IMR-90 (cell line): ENCODE results near the gene AOPEP. TPM values are rescaled to one million over a fixed set of nuclear protein-coding genes. Genes with fewer than 3 reads are reported as not detected.

Experiments
- ATAC-seq: fragments of 200-7000 bp; cut with Tn5 transposase; 2 replicates; pipeline ENCODE4 v1.9.1; 2020; ENCODE audit warnings: low read depth, mild to moderate bottlenecking, moderate library complexity
- BruUV-seq: library from RNA; stranded (reverse); fragments of 400-500 nt; replicated peaks from 2 replicates; lab custom pipeline; 2021; lab: Mats Ljungman, UMichigan
- CTCF ChIA-PET: fragments of 300-600 bp; formaldehyde crosslinking; extraction: SDS; loops from one replicate; lab custom pipeline; 2021; ENCODE audit warnings: antibody characterized with exemption; lab: Yijun Ruan, JAX
- POLR2A ChIA-PET: fragments of 300-600 bp; sonication (Branson Sonifier 250); formaldehyde crosslinking; loops from one replicate; lab custom pipeline; 2022; ENCODE audit warnings: antibody characterized with exemption; ENCODE audit not compliant: unreplicated experiment; lab: Charles Lee
- DNase-seq: peaks from one replicate; pipeline ENCODE4 v3.0.0; 2013
- H2AFZ ChIP-seq: replicated peaks from 2 replicates; pipeline ENCODE3; 2013; ENCODE audit warnings: low read length, mild to moderate bottlenecking; ENCODE audit not compliant: poor library complexity
- H2AK5ac ChIP-seq: 2 replicates; pipeline ENCODE4 v1.6.1; 2013; ENCODE audit warnings: low read depth, low read length, inconsistent platforms
- H2AK9ac ChIP-seq: replicated peaks from 2 replicates; pipeline ENCODE3; 2013; ENCODE audit warnings: mild to moderate bottlenecking, low read depth, low read length, moderate library complexity; ENCODE audit not compliant: poor library complexity
- H2BK120ac ChIP-seq: 2 replicates; pipeline ENCODE4 v1.6.1; 2013; ENCODE audit warnings: low read depth, low read length, inconsistent platforms
- H2BK15ac ChIP-seq: 3 replicates; pipeline ENCODE4 v1.6.1; 2013; ENCODE audit warnings: low read depth, low read length, inconsistent platforms
- H2BK20ac ChIP-seq: 2 replicates; pipeline ENCODE4 v1.6.1; 2013; ENCODE audit warnings: low read depth, mild to moderate bottlenecking, inconsistent platforms, low read length, moderate library complexity
- H2BK5ac ChIP-seq: 2 replicates; pipeline ENCODE4 v1.6.1; 2013; ENCODE audit warnings: mild to moderate bottlenecking, low read depth, low read length, inconsistent platforms; ENCODE audit not compliant: poor library complexity, severe bottlenecking
- H3K14ac ChIP-seq: replicated peaks from 2 replicates; pipeline ENCODE4 v1.6.1; 2013; ENCODE audit warnings: low read depth, low read length, inconsistent platforms
- H3K18ac ChIP-seq: 2 replicates; pipeline ENCODE4 v1.6.1; 2013; ENCODE audit warnings: low read depth, low read length, control low read depth
- H3K23ac ChIP-seq: 2 replicates; pipeline ENCODE4 v1.6.1; 2013; ENCODE audit warnings: low read depth, low read length, inconsistent platforms
- H3K27ac ChIP-seq: 2 replicates; pipeline ENCODE4 v1.5.1; 2013; ENCODE audit warnings: mild to moderate bottlenecking, control low read depth, low read length; ENCODE audit not compliant: insufficient read depth
- H3K27me3 ChIP-seq: 2 replicates; pipeline ENCODE4 v1.6.1; 2013; ENCODE audit warnings: low read length; ENCODE audit not compliant: control insufficient read depth, insufficient read depth
- H3K36me3 ChIP-seq: 2 replicates; pipeline ENCODE4 v1.6.1; 2013; ENCODE audit warnings: low read length, mixed read lengths; ENCODE audit not compliant: control insufficient read depth, insufficient read depth
- H3K4ac ChIP-seq: 2 replicates; pipeline ENCODE4 v1.6.1; 2013; ENCODE audit warnings: low read depth, low read length, inconsistent platforms
- H3K4me1 ChIP-seq: 2 replicates; pipeline ENCODE4 v1.6.1; 2013; ENCODE audit warnings: low read length, mixed read lengths; ENCODE audit not compliant: control insufficient read depth, insufficient read depth
- H3K4me2 ChIP-seq: 2 replicates; pipeline ENCODE4 v1.6.1; 2013; ENCODE audit warnings: low read depth, mild to moderate bottlenecking, control low read depth, low read length, moderate library complexity
- H3K4me3 ChIP-seq: 2 replicates; pipeline ENCODE4 v1.5.1; 2013; ENCODE audit warnings: low read depth, mild to moderate bottlenecking, control low read depth, low read length, moderate library complexity; ENCODE audit not compliant: insufficient read depth
- H3K56ac ChIP-seq: 2 replicates; pipeline ENCODE4 v1.6.1; 2013; ENCODE audit warnings: low read length, inconsistent platforms; ENCODE audit not compliant: insufficient read depth; ENCODE audit errors: extremely low read depth
- H3K79me1 ChIP-seq, 2 experiments: 2 replicates each; pipeline ENCODE4 v1.6.1; 2013; ENCODE audit warnings: low read length in 2 of 2, inconsistent platforms in 1 of 2, low read depth in 1 of 2
- H3K9ac ChIP-seq: 2 replicates; pipeline ENCODE4 v1.6.1; 2013; ENCODE audit warnings: low read depth, low read length, control low read depth
- H3K9me1 ChIP-seq: 2 replicates; pipeline ENCODE4 v1.6.1; 2013; ENCODE audit warnings: low read length, inconsistent platforms; ENCODE audit not compliant: insufficient read depth
- H3K9me3 ChIP-seq: 2 replicates; pipeline ENCODE4 v1.6.1; 2013; ENCODE audit warnings: low read length; ENCODE audit not compliant: control insufficient read depth, insufficient read depth
- H4K20me1 ChIP-seq: 2 replicates; pipeline ENCODE4 v1.6.1; 2013; ENCODE audit warnings: low read length, inconsistent platforms; ENCODE audit not compliant: insufficient read depth
- H4K5ac ChIP-seq: 2 replicates; pipeline ENCODE4 v1.6.1; 2013; ENCODE audit warnings: mild to moderate bottlenecking, low read depth, low read length, control low read depth
- H4K8ac ChIP-seq, 2 experiments: 2 replicates each; pipeline ENCODE4 v1.6.1; 2013; ENCODE audit warnings: low read depth in 2 of 2, low read length in 2 of 2, control low read depth in 1 of 2, inconsistent platforms in 1 of 2
- H4K91ac ChIP-seq: 2 replicates; pipeline ENCODE4 v1.6.1; 2013; ENCODE audit warnings: low read depth, low read length, inconsistent platforms; ENCODE audit not compliant: insufficient read depth
- BHLHE40 ChIP-seq: fragments of 150-350 bp; IDR thresholded peaks from 2 replicates; pipeline ENCODE4 v1.6.1; 2016; ENCODE audit warnings: mild to moderate bottlenecking, low read depth, low read length
- CEBPB ChIP-seq: IDR thresholded peaks from 2 replicates; pipeline ENCODE4 v1.6.1; 2012; ENCODE audit warnings: low read depth, low read length, improper control_type of control experiment
- CHD1 ChIP-seq: IDR thresholded peaks from 2 replicates; pipeline ENCODE4 v1.6.1; 2012; ENCODE audit warnings: low read depth, low read length, improper control_type of control experiment
- FOS ChIP-seq: fragments of 150-350 bp; IDR thresholded peaks from 2 replicates; pipeline ENCODE4 v1.6.1; 2016; ENCODE audit warnings: low read depth, low read length
- MAFK ChIP-seq: IDR thresholded peaks from 2 replicates; pipeline ENCODE4 v1.6.1; 2012; ENCODE audit warnings: low read depth, low read length, improper control_type of control experiment
- MAZ ChIP-seq: IDR thresholded peaks from 2 replicates; pipeline ENCODE4 v1.6.1; 2012; ENCODE audit warnings: low read depth, mild to moderate bottlenecking, low read length, improper control_type of control experiment, moderate library complexity, borderline replicate concordance
- MXI1 ChIP-seq: IDR thresholded peaks from 2 replicates; pipeline ENCODE4 v1.6.1; 2012; ENCODE audit warnings: low read depth, mild to moderate bottlenecking, low read length, moderate library complexity, borderline replicate concordance
- NFE2L2 ChIP-seq: fragments of 150-350 bp; IDR thresholded peaks from 2 replicates; pipeline ENCODE4 v1.6.1; 2016; ENCODE audit warnings: low read depth, mild to moderate bottlenecking, low read length
- POLR2A ChIP-seq: IDR thresholded peaks from 2 replicates; pipeline ENCODE4 v1.6.1; 2012; ENCODE audit warnings: mild to moderate bottlenecking, low read depth, low read length
- RAD21 ChIP-seq: IDR thresholded peaks from 2 replicates; pipeline ENCODE4 v1.6.1; 2012; ENCODE audit warnings: low read length, improper control_type of control experiment
- RCOR1 ChIP-seq: IDR thresholded peaks from 2 replicates; pipeline ENCODE4 v1.6.1; 2012; ENCODE audit warnings: mild to moderate bottlenecking, low read length, improper control_type of control experiment; ENCODE audit not compliant: insufficient replicate concordance
- SMC3 ChIP-seq: fragments of 150-350 bp; IDR thresholded peaks from 2 replicates; pipeline ENCODE4 v1.6.1; 2016; ENCODE audit warnings: low read depth, mild to moderate bottlenecking, antibody characterized with exemption, low read length, moderate library complexity
- USF2 ChIP-seq: fragments of 150-350 bp; IDR thresholded peaks from 2 replicates; pipeline ENCODE4 v1.6.1; 2017; ENCODE audit warnings: mild to moderate bottlenecking, antibody characterized with exemption, low read length, low read depth
- WGBS, 2 experiments: methylation state at CpG; one replicate each; pipeline versions ENCODE4 v1.1.5 to v1.1.7; 2013; ENCODE audit warnings: missing lambda C conversion rate in 2 of 2; ENCODE audit not compliant: insufficient read length in 1 of 2; ENCODE audit errors: extremely low coverage in 2 of 2; 5-methylcytosine and 5-hydroxymethylcytosine counted together
- dilution Hi-C: fragments of 300-500 bp; cut with HindIII; formaldehyde crosslinking; loops from one replicate; pipeline ENCODE4 v1.14.3; 2018; ENCODE audit warnings: low sequenced_read_pairs; ENCODE audit not compliant: unreplicated experiment
- in situ Hi-C: fragments of 300-500 bp; cut with MboI; formaldehyde crosslinking; loops from 3 replicates; pipeline ENCODE4 v1.14.3; 2019; ENCODE audit warnings: low sequenced_read_pairs, inconsistent platforms, mixed read lengths
- intact Hi-C: fragments of 100-400 bp; cut with micrococcal nuclease; formaldehyde crosslinking; loops from 2 replicates; pipeline ENCODE4 v1.10.0; 2022
- polyA plus RNA-seq, 3 experiments: library from polyadenylated mRNA; depleted of rRNA; stranded (reverse); fragments of >200 nt; gene quantifications; 2 replicates each; pipeline ENCODE4 v1.2.3, GENCODE V29; 2012; ENCODE audit warnings: low replicate concordance in 1 of 3
- total RNA-seq: library from RNA; depleted of rRNA; stranded (reverse); fragments of >200 nt; gene quantifications from 2 replicates; pipeline ENCODE4 v1.2.3, GENCODE V29; 2012
- TF ChIP-seq, protein P1 (sequence below): fragments of 150-350 bp; IDR thresholded peaks from 2 replicates; pipeline ENCODE4 v1.6.1; 2016; ENCODE audit warnings: low read depth, mild to moderate bottlenecking, low read length, moderate library complexity, borderline replicate concordance

Gene AOPEP
- total and polyA plus RNA-seq, 2 of the 4 experiments (the other 2 are of a cell fraction) = 34.9 to 38.7 TPM

- in situ Hi-C loops = no loop called here
- peak overlapping the region; percentile 55 for H3K4ac ChIP-seq
- peak overlapping the region; percentile 93 for H2AK5ac ChIP-seq
- H3K56ac ChIP-seq = no peak overlapping the region; the same call in 1 of the 2 replicates
- peaks cover 3 to 11% of the 10 kb centered on the region in 2 experiments; a peak in 3 of 4 replicates for H3K79me1 ChIP-seq
- peaks cover 22% of the 10 kb centered on the region for H3K4me1 ChIP-seq
- CTCF ChIA-PET = interaction anchor here (0.9 kb wide), 2 partner anchors 17 to 79 kb away, joined by 3 read pairs; no protein-coding TSS in a partner anchor
- peak overlapping the region; percentile 75 for H2BK5ac ChIP-seq
- H2AK9ac ChIP-seq = no peak overlapping the region
- H3K4me3 ChIP-seq = no peak overlapping the region
- peaks cover 19% of the 10 kb centered on the region for H3K9me1 ChIP-seq
- no peaks in the 10 kb centered on the region for H3K9me3 ChIP-seq
- dilution Hi-C loops = no loop called here
- H2BK20ac ChIP-seq = peak overlapping the region; percentile 70
- H4K8ac ChIP-seq = peak overlapping the region; percentile 20 to 70; a peak in 3 of 4 replicates
- peak; percentile 96 for DNase-seq
- H3K14ac ChIP-seq = peak overlapping the region; percentile 47
- 0 out of 2 replicates have a peak overlapping the region, but pooled peaks have one; percentile 6 for H3K23ac ChIP-seq
- peak overlapping the region; percentile 83 for H2AFZ ChIP-seq
- intact Hi-C loops = loop anchor here (2.0 kb wide), 1 partner anchor 23 kb away; no protein-coding TSS in a partner anchor
- H2BK15ac ChIP-seq = peak overlapping the region; percentile 8; the same call in 2 of the 3 replicates
- no TSS peak for BruUV-seq
- H3K9ac ChIP-seq = no peak overlapping the region
- H4K5ac ChIP-seq = peak overlapping the region; percentile 27
- no peaks in the 10 kb centered on the region for H4K20me1 ChIP-seq
- no peaks in the 10 kb centered on the region for H3K27me3 ChIP-seq
- WGBS, 2 experiments = 100% methylated on average over 1 of the region's 14 CpGs; no CpG with 5 or more reads in 1 of the 2 experiments
- H3K18ac ChIP-seq = peak overlapping the region; percentile 70
- peak overlapping the region; percentile 58 for H2BK120ac ChIP-seq
- ATAC-seq = peak; percentile 84
- POLR2A ChIA-PET = no interaction called here
- H3K36me3 ChIP-seq = no peaks in the 10 kb centered on the region
- peak overlapping the region; percentile 18 for H3K4me2 ChIP-seq
- peak overlapping the region; percentile 73 for H3K27ac ChIP-seq
- peak overlapping the region; percentile 54 for H4K91ac ChIP-seq
- TF ChIP-seq POLR2A = no peak
- TF ChIP-seq MAFK = no peak
- TF ChIP-seq USF2 = no peak
- peak; percentile 27; the same call in 1 of the 2 replicates for TF ChIP-seq CEBPB
- TF ChIP-seq MXI1 = peak; percentile 61; the same call in 1 of the 2 replicates
- peak; percentile 22 for TF ChIP-seq SMC3
- peak; percentile 78 for TF ChIP-seq FOS
- TF ChIP-seq NFE2L2 = peak; percentile 47; the same call in 1 of the 2 replicates
- TF ChIP-seq MAZ = peak; percentile 42; the same call in 1 of the 2 replicates
- TF ChIP-seq, protein P1, sequence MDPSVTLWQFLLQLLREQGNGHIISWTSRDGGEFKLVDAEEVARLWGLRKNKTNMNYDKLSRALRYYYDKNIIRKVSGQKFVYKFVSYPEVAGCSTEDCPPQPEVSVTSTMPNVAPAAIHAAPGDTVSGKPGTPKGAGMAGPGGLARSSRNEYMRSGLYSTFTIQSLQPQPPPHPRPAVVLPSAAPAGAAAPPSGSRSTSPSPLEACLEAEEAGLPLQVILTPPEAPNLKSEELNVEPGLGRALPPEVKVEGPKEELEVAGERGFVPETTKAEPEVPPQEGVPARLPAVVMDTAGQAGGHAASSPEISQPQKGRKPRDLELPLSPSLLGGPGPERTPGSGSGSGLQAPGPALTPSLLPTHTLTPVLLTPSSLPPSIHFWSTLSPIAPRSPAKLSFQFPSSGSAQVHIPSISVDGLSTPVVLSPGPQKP = no peak
- peak; percentile 76 for TF ChIP-seq BHLHE40
- no peak; the same call in 1 of the 2 replicates for TF ChIP-seq RAD21
- TF ChIP-seq CHD1 = no peak
- TF ChIP-seq RCOR1 = peak; percentile 71
Observed at GRCh38 chr9:94945197-94946144, 219.0 kb downstream of the AOPEP start.
